GM12872 (cell line): ENCODE data around the gene RNPS1.

Source experiments
- TF ChIP-seq, protein P1 (sequence below): IDR thresholded peaks from 3 replicates; pipeline ENCODE4 v1.5.1; 2011; ENCODE audit warnings: low read depth, mild to moderate bottlenecking, low read length, moderate library complexity; ENCODE audit not compliant: insufficient read depth

The RNPS1 gene

DNA sequence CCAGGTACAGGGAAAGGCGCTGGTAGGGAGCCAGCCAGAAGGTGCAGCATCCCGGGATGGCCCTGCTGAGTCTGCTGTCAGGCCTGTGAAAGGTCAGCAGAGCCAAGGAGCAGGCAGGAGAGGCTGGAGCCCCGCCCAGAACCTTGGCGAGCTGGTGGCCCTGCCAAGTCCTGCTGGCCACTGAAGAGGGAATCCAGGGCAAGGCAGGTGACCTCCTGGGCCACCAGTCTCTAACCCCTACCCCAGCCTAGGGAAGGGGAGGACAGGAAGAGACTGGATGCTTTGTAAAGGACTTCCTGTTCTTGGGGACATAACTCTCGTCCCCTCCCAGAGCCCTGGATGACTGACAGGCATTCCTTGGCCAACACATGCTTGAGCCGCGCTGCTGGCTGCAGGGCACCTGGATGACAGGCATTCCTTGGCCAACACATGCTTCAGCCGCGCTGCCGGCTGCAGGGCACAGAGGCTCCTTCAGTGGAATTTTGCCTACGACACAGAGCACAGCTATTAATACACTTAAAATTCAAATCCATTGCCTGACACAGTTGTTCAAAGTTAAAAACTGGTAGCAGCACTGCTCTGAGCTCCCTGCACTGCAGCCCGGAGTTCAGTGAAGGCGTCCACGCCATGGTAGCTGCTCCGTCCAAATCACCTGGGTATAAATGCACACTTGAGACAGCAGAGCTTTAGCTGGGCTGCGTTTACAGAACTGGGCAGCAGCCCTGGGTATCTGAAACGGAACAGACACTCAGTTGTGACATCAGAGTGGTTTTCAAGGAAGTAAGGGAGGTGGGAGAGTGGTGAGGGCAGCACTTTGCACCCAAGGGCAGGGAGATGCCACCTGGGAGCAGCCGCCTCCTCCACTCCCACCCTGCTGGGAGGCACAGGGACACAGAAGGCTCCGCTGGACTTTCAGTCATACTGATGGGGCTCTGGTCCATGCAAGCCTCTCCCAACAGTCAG lies 55.3 kb downstream of the RNPS1 start:
- TF ChIP-seq, protein P1, sequence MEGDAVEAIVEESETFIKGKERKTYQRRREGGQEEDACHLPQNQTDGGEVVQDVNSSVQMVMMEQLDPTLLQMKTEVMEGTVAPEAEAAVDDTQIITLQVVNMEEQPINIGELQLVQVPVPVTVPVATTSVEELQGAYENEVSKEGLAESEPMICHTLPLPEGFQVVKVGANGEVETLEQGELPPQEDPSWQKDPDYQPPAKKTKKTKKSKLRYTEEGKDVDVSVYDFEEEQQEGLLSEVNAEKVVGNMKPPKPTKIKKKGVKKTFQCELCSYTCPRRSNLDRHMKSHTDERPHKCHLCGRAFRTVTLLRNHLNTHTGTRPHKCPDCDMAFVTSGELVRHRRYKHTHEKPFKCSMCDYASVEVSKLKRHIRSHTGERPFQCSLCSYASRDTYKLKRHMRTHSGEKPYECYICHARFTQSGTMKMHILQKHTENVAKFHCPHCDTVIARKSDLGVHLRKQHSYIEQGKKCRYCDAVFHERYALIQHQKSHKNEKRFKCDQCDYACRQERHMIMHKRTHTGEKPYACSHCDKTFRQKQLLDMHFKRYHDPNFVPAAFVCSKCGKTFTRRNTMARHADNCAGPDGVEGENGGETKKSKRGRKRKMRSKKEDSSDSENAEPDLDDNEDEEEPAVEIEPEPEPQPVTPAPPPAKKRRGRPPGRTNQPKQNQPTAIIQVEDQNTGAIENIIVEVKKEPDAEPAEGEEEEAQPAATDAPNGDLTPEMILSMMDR = no peak

DNA sequence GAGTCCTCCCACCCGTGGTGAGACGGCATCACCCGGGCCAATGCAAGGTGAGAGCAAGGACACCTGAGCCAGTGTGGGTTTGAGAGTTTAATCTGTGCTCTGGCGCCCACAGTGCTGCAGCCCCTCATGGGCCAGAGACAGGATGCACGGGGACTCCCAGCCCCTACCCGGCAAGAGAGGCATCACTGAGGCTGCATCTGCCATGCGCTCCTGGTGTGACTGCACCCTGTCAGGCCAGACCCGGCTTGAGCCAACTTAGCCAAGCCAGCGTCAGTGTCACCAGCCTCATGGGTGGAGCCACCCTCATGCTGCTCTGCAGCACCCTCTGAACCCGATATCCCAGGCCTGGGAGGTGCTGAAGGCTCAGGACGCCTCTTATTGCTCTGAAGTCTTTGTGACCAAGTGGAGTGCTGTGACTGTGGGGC lies 56.0 kb downstream of the RNPS1 start:
- TF ChIP-seq, protein P1 = no peak

DNA sequence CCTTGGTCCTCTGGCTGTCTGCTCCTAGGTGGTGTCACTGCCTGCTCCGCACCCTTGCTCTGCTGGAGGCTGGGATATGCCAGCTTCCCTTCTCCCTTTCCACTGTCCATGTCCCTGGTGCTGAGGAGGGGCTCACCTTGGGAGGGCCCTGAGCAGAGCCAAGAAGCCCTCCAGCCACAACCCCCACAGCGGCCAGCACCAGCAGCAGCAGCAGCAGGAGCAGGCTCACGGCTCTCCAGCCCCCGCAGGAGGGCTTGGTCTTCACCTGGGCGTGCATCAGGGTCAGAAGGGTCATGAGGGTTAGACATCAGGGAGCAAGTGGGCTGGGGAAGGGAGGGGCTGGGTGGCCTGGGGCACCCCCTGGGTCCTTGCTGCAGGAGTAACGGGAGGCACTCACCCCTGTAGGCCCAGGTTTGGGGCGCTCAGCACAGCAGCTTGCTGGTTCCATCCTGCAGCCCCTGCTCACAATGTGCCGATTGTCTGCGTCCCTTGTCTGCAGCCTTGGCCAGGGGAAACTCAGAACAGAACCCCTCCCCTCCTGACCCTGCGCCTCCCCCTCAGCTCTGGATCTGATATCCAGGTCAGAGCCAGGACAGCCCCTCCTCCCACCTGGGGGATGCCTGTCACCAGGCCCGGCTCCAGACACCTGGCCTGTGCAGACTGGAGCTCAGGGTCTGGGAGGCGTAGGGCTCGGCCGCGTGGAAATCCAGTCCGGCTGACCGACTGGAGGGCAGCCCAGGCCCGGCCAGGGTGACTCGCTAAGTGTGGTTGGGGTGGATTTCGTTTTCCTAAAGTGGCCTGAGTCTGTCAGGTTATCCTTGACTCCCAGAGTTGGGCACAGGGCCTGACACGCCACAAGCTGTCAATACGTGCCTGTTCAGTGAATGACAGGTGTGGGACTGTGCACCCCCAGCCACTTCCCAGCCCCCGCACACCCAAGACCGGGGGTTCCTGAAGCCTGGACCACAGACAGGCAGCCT lies 57.2 kb downstream of the RNPS1 start, which contains the start of gene BRICD5:
Gene BRICD5, minus strand, starts transcription at position 478 of the 980 bp plus-strand sequence. Its CDS starts 30 bp downstream, at position 448.
- TF ChIP-seq, protein P1 = no peak

DNA sequence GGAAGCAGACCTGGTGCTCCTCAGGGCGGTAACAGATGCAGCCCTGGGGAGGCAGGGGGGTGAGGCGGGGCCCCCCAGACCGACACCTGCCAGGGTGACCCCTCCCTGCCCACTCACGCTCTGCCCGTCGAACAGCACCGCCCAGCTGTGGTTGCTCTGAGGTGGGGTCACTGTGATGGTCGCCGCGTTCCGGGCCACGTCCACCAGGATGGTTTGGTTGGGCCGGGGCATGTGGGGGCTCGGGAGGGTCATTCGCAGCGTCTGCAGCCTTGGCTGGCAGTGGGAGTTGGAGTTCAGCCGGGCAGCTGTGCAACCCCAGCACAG lies 58.0 kb downstream of the RNPS1 start:
- TF ChIP-seq, protein P1 = no peak

DNA sequence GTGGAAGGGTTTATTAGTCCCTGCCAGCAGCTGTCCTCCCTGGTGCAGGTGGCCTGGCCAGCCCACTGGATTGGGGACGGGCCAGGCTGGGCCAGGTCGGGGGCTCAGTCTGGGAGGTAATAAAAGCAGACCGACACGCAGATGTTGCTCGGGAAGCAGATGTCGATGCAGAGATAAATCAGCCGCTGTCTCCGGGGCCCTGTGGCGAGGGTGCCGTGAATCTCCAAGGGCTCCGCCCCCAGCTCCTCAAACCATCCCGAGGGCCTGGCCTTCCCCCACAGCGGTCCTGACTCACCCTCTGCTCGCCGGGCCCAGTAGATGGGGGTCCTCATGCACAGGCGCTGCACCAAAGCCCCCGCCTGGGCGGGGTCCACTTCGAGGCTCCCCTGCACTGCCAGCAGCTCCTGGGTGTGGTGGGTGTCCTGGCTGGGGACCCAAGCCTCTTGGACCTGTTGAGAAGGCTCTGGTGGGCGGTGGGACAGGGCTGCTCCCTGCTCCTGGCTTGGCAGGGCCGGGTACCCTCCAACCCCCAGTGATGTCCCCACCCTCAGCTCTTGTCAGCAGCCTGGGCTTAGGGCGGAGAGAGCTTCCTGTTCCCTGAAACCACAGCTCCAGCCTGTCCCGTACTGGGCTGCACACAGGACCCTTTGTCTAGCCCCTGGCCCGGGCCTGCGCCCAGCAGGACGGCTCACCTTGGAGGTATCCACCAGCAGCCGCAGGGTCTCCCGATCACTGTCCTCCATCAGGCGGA lies 58.5 kb downstream of the RNPS1 start:
- TF ChIP-seq, protein P1 = no peak

DNA sequence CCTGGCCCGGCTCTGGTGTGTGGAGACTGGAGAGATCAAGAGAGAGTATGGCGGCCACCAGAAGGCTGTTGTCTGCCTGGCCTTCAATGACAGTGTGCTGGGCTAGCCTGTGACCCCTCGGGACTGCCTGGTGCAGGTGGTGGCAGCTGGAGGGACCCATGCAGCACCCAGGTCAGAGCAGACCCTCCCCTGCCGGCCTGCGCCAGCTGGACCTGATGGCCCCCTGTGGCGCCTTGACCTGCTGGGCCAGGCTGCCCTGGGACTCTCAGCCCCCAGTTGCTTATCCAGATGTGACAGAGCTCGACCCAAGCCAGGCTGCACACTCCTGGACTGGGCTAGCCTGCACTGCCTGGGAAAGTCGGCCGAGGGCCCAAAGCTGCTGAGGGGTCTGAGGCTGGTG lies 59.2 kb downstream of the RNPS1 start:
- TF ChIP-seq, protein P1 = no peak

DNA sequence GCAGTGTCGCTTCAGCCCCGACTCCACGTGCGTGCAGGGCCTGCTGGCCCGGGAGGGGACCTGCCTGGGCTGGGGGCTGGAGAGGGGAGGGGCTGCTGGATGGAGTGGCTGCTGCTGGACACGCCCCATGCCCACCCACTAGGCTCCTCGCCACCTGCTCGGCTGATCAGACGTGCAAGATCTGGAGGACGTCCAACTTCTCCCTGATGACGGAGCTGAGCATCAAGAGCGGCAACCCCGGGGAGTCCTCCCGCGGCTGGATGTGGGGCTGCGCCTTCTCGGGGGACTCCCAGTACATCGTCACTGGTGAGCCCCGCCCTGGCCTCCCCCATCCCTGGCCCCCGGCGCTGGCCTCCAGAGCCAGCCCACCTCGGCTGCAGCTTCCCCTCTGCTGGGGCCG lies 59.6 kb downstream of the RNPS1 start:
- TF ChIP-seq, protein P1 = no peak
